Activated T-cell treated with anti-CD3 and anti-CD28 coated beads, Interleukin-2, amount 50 U/mL, for 4 hours (primary cell): ENCODE results near the gene FAM163B. TPM values are rescaled to one million over a fixed set of nuclear protein-coding genes. Genes with fewer than 3 reads are reported as not detected.

Source experiments
- ATAC-seq, 2 donors: fragments of 200-7000 bp; cut with Tn5 transposase; one replicate each; pipeline ENCODE4 v1.10.0; 2021
- DNase-seq: peaks from one replicate; pipeline ENCODE4 v3.0.0-alpha.2; 2020
- H3K27me3 Mint-ChIP-seq: one replicate; pipeline ENCODE4 v1.8.0; 2021; ENCODE audit warnings: low read depth, mixed read lengths
- H3K36me3 Mint-ChIP-seq: one replicate; pipeline ENCODE4 v1.8.0; 2022; ENCODE audit warnings: mixed read lengths; ENCODE audit not compliant: insufficient read depth
- H3K4me1 Mint-ChIP-seq: one replicate; pipeline ENCODE4 v1.8.0; 2021; ENCODE audit warnings: low read depth, mixed read lengths
- H3K4me3 Mint-ChIP-seq: one replicate; pipeline ENCODE4 v1.8.0; 2021; ENCODE audit warnings: mild to moderate bottlenecking, moderate library complexity, mixed read lengths
- H3K9me3 Mint-ChIP-seq: one replicate; pipeline ENCODE4 v1.8.0; 2021; ENCODE audit warnings: mixed read lengths
- total RNA-seq, 3 donors: library from RNA; stranded (reverse); gene quantifications; one replicate each; pipeline ENCODE4 v1.2.1, GENCODE V29; 2021

FAM163B gene
- total RNA-seq, 3 donors from 2014 or later: not detected

DNA sequence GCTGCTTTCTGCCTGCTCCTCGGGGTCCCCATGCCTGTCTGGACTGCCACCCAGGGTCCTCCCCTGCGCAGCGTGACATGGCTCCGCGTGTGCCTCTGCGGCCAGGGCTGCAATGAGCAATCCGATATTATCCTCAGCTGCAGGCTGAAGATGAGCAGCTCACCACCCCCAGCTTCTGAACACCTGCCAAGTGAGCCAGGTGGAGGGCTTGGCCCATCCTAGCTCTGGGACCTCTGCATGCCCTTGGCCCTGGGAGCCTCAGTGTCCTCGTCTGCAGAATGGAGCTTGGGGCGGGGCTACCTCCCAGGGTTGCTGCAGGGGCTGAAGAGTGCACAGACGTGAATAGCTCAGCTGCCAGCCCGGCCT, 80.3 kb downstream of the FAM163B start:
- no peak for ATAC-seq
- no peaks in the 10 kb centered on the region for H3K36me3 Mint-ChIP-seq
- H3K27me3 Mint-ChIP-seq: peaks cover 18% of the 10 kb centered on the region
- no peaks in the 10 kb centered on the region for H3K9me3 Mint-ChIP-seq
- no peak for DNase-seq
- no peak overlapping the region for H3K4me3 Mint-ChIP-seq
- H3K4me1 Mint-ChIP-seq: peaks cover 13% of the 10 kb centered on the region

DNA sequence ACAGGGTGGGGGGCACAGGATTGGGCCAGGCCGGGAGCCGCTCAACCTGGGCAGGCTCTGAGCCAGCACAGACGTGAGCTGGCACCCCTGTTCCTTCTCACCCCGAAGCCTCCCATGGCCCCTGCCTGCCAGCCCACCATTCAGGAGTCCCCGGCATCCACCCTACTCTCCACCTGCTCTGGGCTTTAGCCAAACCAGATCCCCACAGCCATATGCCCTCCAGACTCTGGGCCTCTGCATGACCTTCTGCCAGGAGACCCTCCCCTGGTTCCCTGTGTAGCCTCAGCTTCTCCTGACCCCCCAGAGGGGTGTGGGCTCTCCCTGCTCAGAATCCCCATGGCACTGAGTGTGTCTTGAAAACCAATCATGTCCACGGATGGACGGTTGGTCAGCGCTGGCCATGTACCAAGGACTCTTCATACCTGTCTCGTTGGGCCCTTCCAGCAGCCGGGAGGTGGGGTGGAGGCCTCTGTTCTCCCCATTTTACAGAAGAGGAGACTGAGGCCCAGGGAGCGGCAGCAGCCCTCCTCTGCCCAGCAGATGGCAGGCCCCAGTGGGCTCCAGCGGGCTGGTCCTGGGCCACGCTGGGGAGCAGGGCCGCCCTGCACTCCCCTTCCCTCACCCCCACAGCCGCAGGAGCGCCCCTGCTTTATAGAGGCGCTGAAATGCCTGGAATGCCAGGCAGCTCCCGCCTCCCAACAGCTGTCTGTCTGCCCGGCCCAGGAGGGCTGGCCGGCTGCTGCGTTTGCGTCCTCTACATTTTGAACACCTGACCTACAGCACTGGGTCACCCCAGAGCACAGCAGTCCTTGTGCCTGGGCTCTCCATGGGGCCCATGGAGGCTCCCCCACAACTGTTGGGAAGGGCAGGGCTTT, 81.0 kb downstream of the FAM163B start:
- ATAC-seq: no peak
- no peak for DNase-seq
- H3K27me3 Mint-ChIP-seq: peaks cover 14% of the 10 kb centered on the region
- no peak overlapping the region for H3K4me3 Mint-ChIP-seq
- H3K4me1 Mint-ChIP-seq: peaks cover 9% of the 10 kb centered on the region
- H3K9me3 Mint-ChIP-seq: no peaks in the 10 kb centered on the region
- no peaks in the 10 kb centered on the region for H3K36me3 Mint-ChIP-seq

DNA sequence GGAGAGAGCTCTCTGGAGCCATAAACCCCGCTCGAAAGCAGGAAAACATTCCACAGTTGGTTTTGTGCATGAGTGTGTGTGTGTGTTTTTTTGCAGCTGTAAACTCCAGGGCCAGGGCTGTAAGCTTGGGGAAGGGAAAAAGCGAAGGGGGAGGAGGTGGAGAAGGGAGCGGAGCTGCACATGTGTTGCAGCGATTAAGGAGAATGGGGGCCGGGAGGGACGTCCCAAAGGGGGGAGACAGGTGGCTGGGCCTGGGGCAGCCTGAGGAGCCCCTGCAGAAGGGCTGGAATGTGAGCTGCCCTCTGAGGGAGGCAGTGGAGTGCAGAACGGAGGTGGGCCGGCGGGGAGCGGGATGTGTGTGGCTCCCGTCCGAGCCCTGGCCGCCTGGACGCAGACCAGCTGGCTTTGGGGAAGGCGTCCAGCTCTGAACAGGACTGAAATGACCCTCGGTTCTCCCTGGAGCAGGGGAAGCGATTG, 81.7 kb downstream of the FAM163B start:
- no peaks in the 10 kb centered on the region for H3K36me3 Mint-ChIP-seq
- H3K9me3 Mint-ChIP-seq: no peaks in the 10 kb centered on the region
- no peak for DNase-seq

More for the DNA sequence above, 81.7 kb downstream of the FAM163B start:
- no peak for ATAC-seq
- H3K4me3 Mint-ChIP-seq: no peak overlapping the region
- H3K27me3 Mint-ChIP-seq: peaks cover 7% of the 10 kb centered on the region
- peaks cover 5% of the 10 kb centered on the region for H3K4me1 Mint-ChIP-seq

Other genes with a start within 250 kb of the FAM163B start
- 100 to 1,000 TPM; 235 to 292 (median 255) TPM for gene SURF4, start 233.3 kb downstream of the FAM163B start, total RNA-seq
- gene STKLD1, start 233.0 kb downstream of the FAM163B start, total RNA-seq: under 1 TPM in 2 of 3 donors, not detected in 1; 0.16 to 0.42 TPM
- 10 to 100 TPM; 67.5 to 79.5 (median 79.3) TPM for gene REXO4, start 191.4 kb downstream of the FAM163B start, total RNA-seq
- gene ADAMTS13, start 187.0 kb downstream of the FAM163B start, total RNA-seq: under 1 TPM; 0.60 to 0.91 (median 0.79) TPM
- 1 to 10 TPM in 1 of 3 donors, under 1 TPM in 2; 0.73 to 1.1 (median 0.86) TPM for gene CACFD1, start 149.4 kb downstream of the FAM163B start, total RNA-seq
- gene SLC2A6, start 130.3 kb downstream of the FAM163B start, total RNA-seq: 1 to 10 TPM; 4.9 to 5.3 (median 5.2) TPM
- gene MYMK, start 84.4 kb downstream of the FAM163B start, total RNA-seq: not detected
- gene ADAMTSL2, start 74.7 kb downstream of the FAM163B start, total RNA-seq: under 1 TPM in 2 of 3 donors, not detected in 1; 0.08 to 0.14 TPM
- gene DBH, start 27.0 kb upstream of the FAM163B start, total RNA-seq: not detected
- 1 to 10 TPM; 3.6 to 5.5 (median 5.0) TPM for gene SARDH, start 129.0 kb upstream of the FAM163B start, total RNA-seq